ENCODE measurements around the gene GRM8. TPM values are rescaled to one million over a fixed set of nuclear protein-coding genes. Genes with fewer than 3 reads are reported as not detected.

GRM8 gene
- total RNA-seq, 1 experiment from 2014 or later, result 1.8 TPM

- WGBS (ENCODE audit: extremely low coverage, insufficient read length, low lambda C conversion rate), result no CpG with 5 or more reads among the region's 1 CpG
- Histone ChIP-seq H3K4me2 (ENCODE audit: insufficient read depth, insufficient read length, low read length) (no peak overlapping the region), H4K8ac (replicated peaks; ENCODE audit: insufficient read length, low read depth, low read length) (no peak overlapping the region), H3K4me1 (ENCODE audit: insufficient read depth, low read length) (no peaks in the 10 kb centered on the region; the same call in 1 of the 2 replicates), H2BK5ac (ENCODE audit: insufficient read length, low read length) (no peak overlapping the region), H3K27ac (ENCODE audit: insufficient read length, low read depth, low read length) (no peak overlapping the region), H3K9me3 (ENCODE audit: control insufficient read depth, low read depth, low read length) (no peaks in the 10 kb centered on the region), H3K79me1 (ENCODE audit: insufficient read depth, low read depth, low read length, poor library complexity, severe bottlenecking) (no peaks in the 10 kb centered on the region), H3K14ac (ENCODE audit: insufficient read depth, low read length) (no peak overlapping the region), H4K5ac (ENCODE audit: insufficient read length, low read depth, low read length) (no peak overlapping the region), H2BK15ac (ENCODE audit: low read depth, low read length) (no peak overlapping the region), H3K9ac (ENCODE audit: extremely low read depth, insufficient read length, low read length) (no peak overlapping the region), H2BK120ac (ENCODE audit: low read depth, low read length, poor library complexity, severe bottlenecking) (no peak overlapping the region), H4K20me1 (ENCODE audit: control insufficient read depth, insufficient read depth, insufficient read length) (no peaks in the 10 kb centered on the region), H2BK20ac (ENCODE audit: low read depth, low read length, poor library complexity, severe bottlenecking) (no peak overlapping the region), H3K4ac (ENCODE audit: low read depth, low read length) (no peak overlapping the region), H3K79me2 (ENCODE audit: insufficient read depth, low read length) (no peaks in the 10 kb centered on the region), H3K23me2 (ENCODE audit: insufficient read length, low read depth, low read length, poor library complexity, severe bottlenecking) (no peaks in the 10 kb centered on the region), H3K27me3 (ENCODE audit: insufficient read depth, low read length) (no peaks in the 10 kb centered on the region), H2BK12ac (ENCODE audit: insufficient read length, low read depth, low read length) (no peak overlapping the region), H3K56ac (ENCODE audit: insufficient read length, low read depth, low read length) (no peak overlapping the region), H3K18ac (ENCODE audit: insufficient read length, low read depth, low read length) (no peak overlapping the region), H3T11ph (ENCODE audit: low read length) (no peak overlapping the region), H4K91ac (ENCODE audit: insufficient read length, low read depth, low read length) (no peak overlapping the region), H2AFZ (ENCODE audit: low read length) (no peak overlapping the region), H3K23ac (ENCODE audit: insufficient read length, low read depth, low read length) (no peak overlapping the region), H2AK5ac (ENCODE audit: insufficient read length, low read length) (no peak overlapping the region)
- Mint-ChIP-seq H3K36me3 (ENCODE audit: insufficient read depth in 1 of 3, low read depth in 3 of 3) (peaks cover 0 to 2% (median 0%) of the 10 kb centered on the region in 3 experiments; a peak in 1 of 7 replicates), H3K27me3 (ENCODE audit: low read depth) (peaks cover 2% of the 10 kb centered on the region; the same call in 1 of the 2 replicates), H3K27ac (no peak overlapping the region), H3K4me1 (peaks cover 4 to 9% of the 10 kb centered on the region in 2 experiments; a peak in 3 of 4 replicates), H3K4me3 (no peak overlapping the region), H3K9me3 (no peaks in the 10 kb centered on the region; a peak in 2 of 5 replicates)
- no peak for DNase-seq
- no peak for TF ChIP-seq CTCF (conservative IDR thresholded peaks at IDR 0.05)
These were observed 163.6 kb downstream of the GRM8 start for GRCh38 chr7:127089146-127089545.

All from H9 (cell line).